Nephron progenitor cell (in vitro differentiated cells): ENCODE data around the gene RAD51B.

Experiments used
- DNase-seq: peaks from one replicate; pipeline ENCODE4 v3.0.0; 2021
- H3K27ac Mint-ChIP-seq: 2 replicates; pipeline ENCODE4 v1.8.0; 2021; ENCODE audit warnings: mild to moderate bottlenecking, moderate library complexity, mixed read lengths
- H3K27me3 Mint-ChIP-seq: 2 replicates; pipeline ENCODE4 v1.8.0; 2021; ENCODE audit warnings: mild to moderate bottlenecking, low read depth, mixed read lengths; ENCODE audit not compliant: poor library complexity
- H3K36me3 Mint-ChIP-seq: 2 replicates; pipeline ENCODE4 v1.8.0; 2021; ENCODE audit warnings: low read depth, mixed read lengths
- H3K4me1 Mint-ChIP-seq: 2 replicates; pipeline ENCODE4 v1.8.0; 2021; ENCODE audit warnings: mixed read lengths
- H3K4me3 Mint-ChIP-seq: 2 replicates; pipeline ENCODE4 v1.8.0; 2021; ENCODE audit warnings: mild to moderate bottlenecking, moderate library complexity, mixed read lengths
- H3K9me3 Mint-ChIP-seq: 2 replicates; pipeline ENCODE4 v1.8.0; 2021; ENCODE audit warnings: mild to moderate bottlenecking, moderate library complexity, mixed read lengths
- TF ChIP-seq, protein P1 (sequence below): fragments of 200-600 bp; sonication (generic); IDR thresholded peaks from 2 replicates; pipeline ENCODE4 v1.5.0; 2021; ENCODE audit warnings: antibody characterized with exemption

The RAD51B gene

GRCh38 chr14:68541178-68541896 is 721.8 kb downstream of the RAD51B start:
- H3K27ac Mint-ChIP-seq, result no peak overlapping the region
- H3K36me3 Mint-ChIP-seq, result peaks cover 4% of the 10 kb centered on the region
- peaks cover 86% of the 10 kb centered on the region for H3K4me1 Mint-ChIP-seq
- peaks cover 14% of the 10 kb centered on the region for H3K27me3 Mint-ChIP-seq
- no peak overlapping the region for H3K4me3 Mint-ChIP-seq
- TF ChIP-seq, protein P1, sequence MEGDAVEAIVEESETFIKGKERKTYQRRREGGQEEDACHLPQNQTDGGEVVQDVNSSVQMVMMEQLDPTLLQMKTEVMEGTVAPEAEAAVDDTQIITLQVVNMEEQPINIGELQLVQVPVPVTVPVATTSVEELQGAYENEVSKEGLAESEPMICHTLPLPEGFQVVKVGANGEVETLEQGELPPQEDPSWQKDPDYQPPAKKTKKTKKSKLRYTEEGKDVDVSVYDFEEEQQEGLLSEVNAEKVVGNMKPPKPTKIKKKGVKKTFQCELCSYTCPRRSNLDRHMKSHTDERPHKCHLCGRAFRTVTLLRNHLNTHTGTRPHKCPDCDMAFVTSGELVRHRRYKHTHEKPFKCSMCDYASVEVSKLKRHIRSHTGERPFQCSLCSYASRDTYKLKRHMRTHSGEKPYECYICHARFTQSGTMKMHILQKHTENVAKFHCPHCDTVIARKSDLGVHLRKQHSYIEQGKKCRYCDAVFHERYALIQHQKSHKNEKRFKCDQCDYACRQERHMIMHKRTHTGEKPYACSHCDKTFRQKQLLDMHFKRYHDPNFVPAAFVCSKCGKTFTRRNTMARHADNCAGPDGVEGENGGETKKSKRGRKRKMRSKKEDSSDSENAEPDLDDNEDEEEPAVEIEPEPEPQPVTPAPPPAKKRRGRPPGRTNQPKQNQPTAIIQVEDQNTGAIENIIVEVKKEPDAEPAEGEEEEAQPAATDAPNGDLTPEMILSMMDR, result no peak
- peaks cover 9% of the 10 kb centered on the region for H3K9me3 Mint-ChIP-seq
- DNase-seq, result no peak

DNA sequence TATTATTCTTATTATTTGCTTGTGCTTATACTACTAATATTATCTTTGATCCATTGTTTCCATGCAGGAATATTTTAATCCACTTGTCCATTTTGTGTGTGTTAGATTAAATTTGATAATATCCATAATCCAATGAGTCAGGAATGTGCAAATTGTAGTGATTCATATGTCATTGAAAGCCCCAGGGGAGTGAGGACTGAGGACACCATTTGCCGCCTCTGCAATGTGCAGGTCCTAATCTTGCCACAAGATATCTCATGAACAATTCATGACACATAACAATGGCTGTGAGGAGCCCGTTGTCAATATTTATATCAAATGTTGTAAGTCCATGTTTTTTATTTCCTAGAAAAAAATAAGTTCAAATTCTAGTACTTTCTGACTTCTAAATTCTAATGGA is 722.8 kb downstream of the RAD51B start:
- no peak overlapping the region for H3K4me3 Mint-ChIP-seq
- H3K9me3 Mint-ChIP-seq, result peaks cover 7% of the 10 kb centered on the region
- H3K36me3 Mint-ChIP-seq, result peaks cover 6% of the 10 kb centered on the region
- DNase-seq, result no peak
- peaks cover 10% of the 10 kb centered on the region for H3K27me3 Mint-ChIP-seq
- peaks cover 96% of the 10 kb centered on the region for H3K4me1 Mint-ChIP-seq
- no peak overlapping the region for H3K27ac Mint-ChIP-seq
- TF ChIP-seq, protein P1, result no peak

- Mint-ChIP-seq H3K27me3 (peaks cover 10% of the 10 kb centered on the region), H3K27ac (no peak overlapping the region), H3K4me3 (no peak overlapping the region), H3K9me3 (peaks cover 4% of the 10 kb centered on the region), H3K4me1 (peaks cover 97% of the 10 kb centered on the region), H3K36me3 (peaks cover 6% of the 10 kb centered on the region)
- DNase-seq, result no peak
- TF ChIP-seq, protein P1, result no peak
Measured at GRCh38 chr14:68543516-68543915, 723.9 kb downstream of the RAD51B start.

DNA sequence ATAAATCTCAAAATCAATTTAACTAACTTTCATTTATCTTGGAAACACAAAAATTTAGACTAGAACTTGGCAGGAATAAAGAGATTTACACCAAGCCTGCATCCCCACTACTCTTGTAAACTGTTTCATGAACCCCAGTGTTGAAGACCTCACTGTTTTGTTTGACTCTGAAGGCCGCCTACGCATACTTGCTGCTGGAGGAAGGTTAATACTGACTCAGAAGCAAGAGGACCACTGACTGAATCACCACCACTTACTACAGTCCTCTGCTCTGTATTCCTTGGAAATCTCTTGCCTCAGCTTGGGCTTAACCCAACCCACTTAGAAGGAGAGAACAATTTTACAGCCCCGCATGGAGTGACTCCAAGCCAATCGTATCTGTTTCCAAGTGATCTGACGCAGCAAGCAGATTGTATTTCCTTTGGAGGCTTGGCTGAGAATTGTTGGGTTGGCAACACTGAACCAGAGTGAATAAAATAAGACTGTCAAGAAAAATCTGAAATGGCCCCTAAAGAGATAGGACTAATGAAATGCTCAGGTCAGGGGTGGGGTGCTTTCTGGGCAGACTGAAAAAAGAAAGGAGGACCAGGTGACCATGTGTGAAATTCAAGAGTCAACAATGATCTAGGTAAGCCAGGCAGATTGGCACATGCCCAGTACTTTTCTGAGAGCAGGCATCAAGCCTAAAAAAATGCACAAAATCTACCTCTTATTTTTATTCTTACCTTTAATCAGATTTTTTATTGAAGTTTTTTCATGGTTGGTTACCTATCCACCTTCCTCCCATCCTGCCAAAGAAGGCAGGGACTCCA is 724.7 kb downstream of the RAD51B start:
- H3K4me3 Mint-ChIP-seq, result no peak overlapping the region
- H3K9me3 Mint-ChIP-seq, result peaks cover 4% of the 10 kb centered on the region
- DNase-seq, result no peak
- peak overlapping the region; percentile 77 for H3K27ac Mint-ChIP-seq
- peaks cover 10% of the 10 kb centered on the region for H3K27me3 Mint-ChIP-seq
- H3K4me1 Mint-ChIP-seq, result peaks cover 97% of the 10 kb centered on the region
- peaks cover 6% of the 10 kb centered on the region for H3K36me3 Mint-ChIP-seq
- TF ChIP-seq, protein P1, result no peak

DNA sequence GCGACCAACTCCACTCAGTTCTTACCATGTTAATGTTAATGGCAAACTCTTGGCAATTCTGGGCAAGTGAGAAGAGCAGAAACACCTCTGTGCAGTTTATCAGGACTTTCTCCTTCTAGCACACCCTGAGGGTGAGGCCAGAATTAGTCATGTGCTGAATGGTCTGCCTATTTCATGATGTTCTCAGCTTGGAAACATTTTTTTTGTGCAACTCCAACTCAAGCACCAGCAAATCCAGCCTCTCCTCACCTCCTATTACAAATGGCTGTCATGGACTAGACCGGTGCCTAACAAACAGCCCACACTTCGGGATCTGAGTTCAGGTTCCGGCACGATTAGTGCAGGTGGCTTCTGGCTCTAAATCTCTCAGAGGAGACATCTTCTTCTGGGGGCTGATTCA is 727.3 kb downstream of the RAD51B start:
- Mint-ChIP-seq H3K4me3 (no peak overlapping the region), H3K27me3 (peaks cover 8% of the 10 kb centered on the region), H3K36me3 (peaks cover 6% of the 10 kb centered on the region), H3K27ac (peak overlapping the region; percentile 98), H3K9me3 (peaks cover 4% of the 10 kb centered on the region), H3K4me1 (peaks cover 97% of the 10 kb centered on the region)
- no peak for DNase-seq
- TF ChIP-seq, protein P1, result no peak
